Measurements from ENCODE around the gene LRRC3B.

- no peak for TF ChIP-seq CTCF (IDR thresholded peaks at IDR 0.05; ENCODE audit: poor library complexity, severe bottlenecking)
- no peak for TF ChIP-seq EP300 (conservative IDR thresholded peaks at IDR 0.05; ENCODE audit: poor library complexity, severe bottlenecking)
- no peak for TF ChIP-seq RAD21 (conservative IDR thresholded peaks at IDR 0.05)
- TF ChIP-seq EZH2 (IDR thresholded peaks at IDR 0.05; ENCODE audit: borderline replicate concordance, insufficient read depth, low read length, poor library complexity, severe bottlenecking) = no peak
- TF ChIP-seq POLR2AphosphoS5 (IDR thresholded peaks at IDR 0.05) = no peak
- TF ChIP-seq SMC3 (conservative IDR thresholded peaks at IDR 0.05; ENCODE audit: poor library complexity) = no peak
- TF ChIP-seq, protein P1, sequence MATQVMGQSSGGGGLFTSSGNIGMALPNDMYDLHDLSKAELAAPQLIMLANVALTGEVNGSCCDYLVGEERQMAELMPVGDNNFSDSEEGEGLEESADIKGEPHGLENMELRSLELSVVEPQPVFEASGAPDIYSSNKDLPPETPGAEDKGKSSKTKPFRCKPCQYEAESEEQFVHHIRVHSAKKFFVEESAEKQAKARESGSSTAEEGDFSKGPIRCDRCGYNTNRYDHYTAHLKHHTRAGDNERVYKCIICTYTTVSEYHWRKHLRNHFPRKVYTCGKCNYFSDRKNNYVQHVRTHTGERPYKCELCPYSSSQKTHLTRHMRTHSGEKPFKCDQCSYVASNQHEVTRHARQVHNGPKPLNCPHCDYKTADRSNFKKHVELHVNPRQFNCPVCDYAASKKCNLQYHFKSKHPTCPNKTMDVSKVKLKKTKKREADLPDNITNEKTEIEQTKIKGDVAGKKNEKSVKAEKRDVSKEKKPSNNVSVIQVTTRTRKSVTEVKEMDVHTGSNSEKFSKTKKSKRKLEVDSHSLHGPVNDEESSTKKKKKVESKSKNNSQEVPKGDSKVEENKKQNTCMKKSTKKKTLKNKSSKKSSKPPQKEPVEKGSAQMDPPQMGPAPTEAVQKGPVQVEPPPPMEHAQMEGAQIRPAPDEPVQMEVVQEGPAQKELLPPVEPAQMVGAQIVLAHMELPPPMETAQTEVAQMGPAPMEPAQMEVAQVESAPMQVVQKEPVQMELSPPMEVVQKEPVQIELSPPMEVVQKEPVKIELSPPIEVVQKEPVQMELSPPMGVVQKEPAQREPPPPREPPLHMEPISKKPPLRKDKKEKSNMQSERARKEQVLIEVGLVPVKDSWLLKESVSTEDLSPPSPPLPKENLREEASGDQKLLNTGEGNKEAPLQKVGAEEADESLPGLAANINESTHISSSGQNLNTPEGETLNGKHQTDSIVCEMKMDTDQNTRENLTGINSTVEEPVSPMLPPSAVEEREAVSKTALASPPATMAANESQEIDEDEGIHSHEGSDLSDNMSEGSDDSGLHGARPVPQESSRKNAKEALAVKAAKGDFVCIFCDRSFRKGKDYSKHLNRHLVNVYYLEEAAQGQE (IDR thresholded peaks at IDR 0.05; ENCODE audit: borderline replicate concordance) = no peak
- no peak for TF ChIP-seq MXI1 (conservative IDR thresholded peaks at IDR 0.05; ENCODE audit: poor library complexity, severe bottlenecking)
- no peak for TF ChIP-seq TAF1 (IDR thresholded peaks at IDR 0.05; ENCODE audit: low read depth)
Observed at GRCh38 chr3:26628915-26629314, 6.3 kb downstream of the LRRC3B start.

Data from neural cell (in vitro differentiated cells).